Umbilical cord (tissue), 2 donors: Measurements from ENCODE around the gene TMEM170A. TPM values are rescaled to one million over a fixed set of nuclear protein-coding genes. Genes with fewer than 3 reads are reported as not detected.
A peak's percentile ranks its signal among the peaks of the same experiment; 100 is the strongest.

Experiments used
- DNase-seq: peaks from one replicate; pipeline ENCODE4 v3.0.0-alpha.2; 2015; ENCODE audit warnings: low spot score
- total RNA-seq: library from RNA; depleted of rRNA; stranded (reverse); fragments of >200 nt; gene quantifications from one replicate; pipeline ENCODE4 v1.2.3, GENCODE V29; 2014; ENCODE audit warnings: low replicate concordance; ENCODE audit not compliant: insufficient read depth

Gene TMEM170A
- total RNA-seq, 1 donor from 2014 or later: 12.3 TPM

DNA sequence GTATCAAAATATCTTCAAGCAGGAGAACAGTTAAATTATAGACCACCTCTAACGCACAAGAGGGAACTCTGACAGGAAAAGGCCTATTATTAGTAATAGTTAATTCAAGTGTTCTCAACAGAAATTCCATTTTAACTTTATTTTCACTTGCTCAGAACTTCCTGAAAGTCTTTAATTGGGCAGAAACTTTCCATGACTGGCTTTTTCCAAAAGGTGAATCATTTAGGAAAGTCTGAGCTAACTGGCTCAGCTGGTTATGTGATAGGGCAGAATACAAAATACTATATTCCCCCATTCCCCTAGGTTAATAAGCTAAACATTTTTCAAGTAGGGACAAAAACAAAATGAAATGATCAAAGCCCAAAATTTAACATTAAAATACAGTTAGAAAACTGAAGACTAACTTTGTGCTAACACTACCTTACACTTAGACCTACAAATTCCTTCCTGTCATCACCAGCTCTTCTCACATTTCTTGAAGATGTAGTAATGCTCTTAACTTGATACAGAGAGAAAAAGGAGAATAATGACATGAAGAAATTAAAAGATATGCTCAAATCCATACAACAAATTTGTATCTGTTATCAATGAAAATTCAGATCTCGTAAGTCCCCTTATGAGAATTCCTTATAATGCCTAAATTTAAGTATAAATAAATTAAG is 62.2 kb downstream of the TMEM170A start:
- DNase-seq: peak; percentile 59

DNA sequence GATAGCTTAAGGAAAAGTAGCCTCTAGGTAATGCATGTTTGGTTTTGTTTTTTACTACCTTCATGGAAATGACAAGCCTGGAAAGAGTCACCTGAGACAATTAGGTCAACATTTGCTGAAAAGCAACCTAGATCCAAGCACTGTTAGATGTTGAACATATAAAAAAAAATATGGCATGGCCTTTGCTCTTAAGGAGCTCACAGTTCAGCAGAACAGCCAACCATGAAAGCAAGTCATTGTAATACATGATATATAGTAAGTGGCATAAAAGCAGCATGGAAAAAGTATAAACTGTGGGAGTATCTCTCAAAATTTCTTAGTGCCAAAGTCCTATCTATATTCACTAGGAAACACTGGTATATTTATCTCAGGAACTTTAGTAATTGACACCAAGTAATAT is 62.8 kb downstream of the TMEM170A start:
- no peak for DNase-seq

DNA sequence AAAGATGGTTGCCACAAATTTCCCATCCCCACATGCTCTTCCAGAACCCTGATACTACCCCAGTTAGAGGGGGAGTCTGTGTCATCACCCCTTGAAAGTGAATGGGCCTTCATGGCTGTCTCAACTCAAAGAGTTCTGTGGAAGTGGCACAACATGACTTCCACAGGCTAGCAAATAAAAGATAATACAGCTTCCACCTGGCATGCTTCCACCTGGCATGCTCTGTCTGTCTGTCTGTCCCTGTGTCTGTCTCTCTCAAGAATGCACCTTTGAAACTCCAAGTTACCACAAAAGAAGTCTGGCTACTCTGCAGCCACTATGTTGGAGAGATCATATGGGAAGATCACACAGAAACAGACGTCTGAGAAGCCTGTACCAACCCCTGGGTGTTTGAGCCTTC is 66.2 kb downstream of the TMEM170A start:
- no peak for DNase-seq

DNA sequence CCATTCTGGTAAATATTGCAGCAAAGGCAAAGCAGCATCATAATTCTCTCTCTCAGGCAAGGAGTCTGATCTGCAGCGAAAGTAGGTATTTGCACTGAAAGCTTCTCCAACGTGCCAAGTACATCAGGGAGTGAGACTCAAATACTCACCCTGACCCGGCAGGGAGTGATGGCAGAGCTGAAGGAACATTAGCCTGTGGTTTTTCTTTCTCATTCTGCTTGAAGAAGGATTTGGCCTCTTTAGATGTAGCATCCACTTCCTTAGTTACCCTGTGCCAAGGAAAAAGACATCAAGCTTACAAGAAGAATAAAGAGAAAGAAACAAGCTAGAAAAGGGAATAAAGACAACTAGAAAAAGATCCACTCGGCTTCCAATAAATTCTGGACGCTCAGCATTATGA is 69.5 kb downstream of the TMEM170A start:
- no peak for DNase-seq

Other genes with a start within 250 kb of the TMEM170A start
- gene CTRB1, start 245.7 kb downstream of the TMEM170A start, total RNA-seq: not detected
- 30.1 TPM for gene BCAR1, start 213.1 kb downstream of the TMEM170A start, total RNA-seq
- gene CFDP1, start 31.2 kb downstream of the TMEM170A start, total RNA-seq: 70.5 TPM
- gene CHST6, start 30.8 kb upstream of the TMEM170A start, total RNA-seq: 0.48 TPM
- 1.4 TPM for gene CHST5, start 71.4 kb upstream of the TMEM170A start, total RNA-seq
- 10.4 TPM for gene TMEM231, start 91.6 kb upstream of the TMEM170A start, total RNA-seq
- gene GABARAPL2, start 101.7 kb upstream of the TMEM170A start, total RNA-seq: 99.7 TPM
- gene ADAT1, start 158.6 kb upstream of the TMEM170A start, total RNA-seq: 58.5 TPM
- gene KARS1, start 183.0 kb upstream of the TMEM170A start, total RNA-seq: 92.7 TPM
- 55.1 TPM for gene TERF2IP, start 183.1 kb upstream of the TMEM170A start, total RNA-seq
- not detected for gene CPHXL2, start 212.3 kb upstream of the TMEM170A start, total RNA-seq
- gene DUXB, start 236.8 kb upstream of the TMEM170A start, total RNA-seq: not detected